HEK293 (cell line): ENCODE data around the gene TNNT2.

Source experiments
- ATF2 ChIP-seq: fragments of 450-650 bp; formaldehyde crosslinking; IDR thresholded peaks from 2 replicates; pipeline ENCODE4 v1.5.1; 2016; ENCODE audit warnings: missing biosample characterization, missing genetic modification characterization, low read depth
- CTCF ChIP-seq: fragments of 450-650 bp; formaldehyde crosslinking; IDR thresholded peaks from 2 replicates; pipeline ENCODE4 v1.5.1; 2016; ENCODE audit warnings: missing biosample characterization, missing genetic modification characterization
- ZNF274 ChIP-seq, 2 experiments: fragments of 200-500 bp in 1 of 2; fragments of 450-650 bp in 1 of 2; sonication (Bioruptor generic) in 1 of 2; formaldehyde crosslinking in 1 of 2; IDR thresholded peaks; 2 replicates each; pipeline versions ENCODE4 v1.5.1 to v1.6.1; 2014 to 2016; ENCODE audit warnings: borderline replicate concordance in 1 of 2, inconsistent platforms in 1 of 2, low read length in 1 of 2, missing biosample characterization in 1 of 2, missing genetic modification characterization in 1 of 2
- ZNF76 ChIP-seq: fragments of 450-650 bp; formaldehyde crosslinking; IDR thresholded peaks from 2 replicates; pipeline ENCODE4; 2016; ENCODE audit warnings: low read depth, missing biosample characterization, missing genetic modification characterization, borderline replicate concordance

GRCh38 chr1:201397675-201398074, 20.2 kb upstream of the TNNT2 start:
- no peak for TF ChIP-seq ATF2
- TF ChIP-seq ZNF76 (tag by site-specific recombination), result no peak
- TF ChIP-seq ZNF274 (IDR thresholded peaks at IDR 0.05; ENCODE audit: low read length), result no peak
- TF ChIP-seq ZNF274 (tag by site-specific recombination; IDR thresholded peaks at IDR 0.05; ENCODE audit: borderline replicate concordance), result no peak
- no peak for TF ChIP-seq CTCF (tag by site-specific recombination)
